K562 (cell line): ENCODE measurements around the gene FCER2. TPM values are rescaled to one million over a fixed set of nuclear protein-coding genes. Genes with fewer than 3 reads are reported as not detected.

Experiments used
- ADNP ChIP-seq: fragments of 200-800 bp; sonication (Bioruptor generic); IDR thresholded peaks from 2 replicates; pipeline ENCODE4 v1.6.1; 2016; ENCODE audit warnings: missing genetic modification characterization, missing compliant biosample characterization
- ATF1 ChIP-seq, 2 experiments: fragments of 450-650 bp in 1 of 2; IDR thresholded peaks; 2 replicates each; pipeline ENCODE4 v1.6.1; 2016; ENCODE audit warnings: missing compliant biosample characterization in 1 of 2, missing genetic modification characterization in 1 of 2
- CHAMP1 ChIP-seq: fragments of 450-650 bp; IDR thresholded peaks from 2 replicates; pipeline ENCODE4 v1.6.1; 2016; ENCODE audit warnings: mild to moderate bottlenecking
- CREB1 ChIP-seq, 2 experiments: sonication (generic) in 1 of 2; formaldehyde crosslinking in 1 of 2; IDR thresholded peaks; 2 replicates each; pipeline versions ENCODE4 v1.6.1 to v1.8.0; 2012 to 2022; ENCODE audit warnings: inconsistent platforms in 1 of 2, mild to moderate bottlenecking in 1 of 2, missing genetic modification reagents in 1 of 2, moderate library complexity in 1 of 2
- GTF2A2 ChIP-seq: IDR thresholded peaks from 2 replicates; pipeline ENCODE4 v1.6.1; 2016; ENCODE audit warnings: mild to moderate bottlenecking, missing genetic modification characterization, missing compliant biosample characterization
- JUN ChIP-seq, 2 experiments: sonication (generic) in 1 of 2; formaldehyde crosslinking in 1 of 2; IDR thresholded peaks; 2 replicates each; pipeline versions ENCODE4 v1.6.1 to v1.8.0; 2012 to 2022; ENCODE audit warnings: borderline replicate concordance in 2 of 2, mild to moderate bottlenecking in 2 of 2, improper control_type of control experiment in 1 of 2, low read depth in 1 of 2, low read length in 1 of 2, missing genetic modification reagents in 1 of 2
- MEF2D ChIP-seq: conservative IDR thresholded peaks from 2 replicates; pipeline ENCODE4 v1.6.1; 2016; ENCODE audit warnings: low read depth, missing genetic modification characterization, missing compliant biosample characterization
- NFATC3 ChIP-seq: fragments of 450-650 bp; IDR thresholded peaks from 2 replicates; pipeline ENCODE4 v1.6.1; 2017; ENCODE audit warnings: mild to moderate bottlenecking
- PHTF2 ChIP-seq: fragments of 250-450 bp; sonication (Bioruptor Pico); IDR thresholded peaks from 2 replicates; pipeline ENCODE4 v1.5.0; 2021; ENCODE audit warnings: mild to moderate bottlenecking
- SIN3B ChIP-seq: fragments of 450-650 bp; IDR thresholded peaks from 2 replicates; pipeline ENCODE4 v1.6.1; 2017; ENCODE audit warnings: low read depth, mild to moderate bottlenecking, moderate library complexity
- SMARCA4 ChIP-seq: fragments of 450-650 bp; IDR thresholded peaks from 2 replicates; pipeline ENCODE4 v1.6.1; 2016
- STAT5B ChIP-seq: fragments of 250-450 bp; sonication (Bioruptor Pico); IDR thresholded peaks from 2 replicates; pipeline ENCODE4 v1.8.0; 2021; ENCODE audit warnings: mild to moderate bottlenecking, inconsistent platforms
- TOE1 ChIP-seq, 2 experiments: fragments of 450-650 bp in 1 of 2; sonication (generic) in 1 of 2; formaldehyde crosslinking in 1 of 2; IDR thresholded peaks; 2 replicates each; pipeline versions ENCODE4 v1.7.1 to v1.8.0; 2016 to 2022; ENCODE audit warnings: borderline replicate concordance in 2 of 2, mild to moderate bottlenecking in 2 of 2, antibody characterized with exemption in 1 of 2, inconsistent platforms in 1 of 2, low read depth in 1 of 2, missing genetic modification reagents in 1 of 2, moderate library complexity in 1 of 2
- ZNF766 ChIP-seq: fragments of 200-800 bp; sonication (Bioruptor generic); conservative IDR thresholded peaks from 2 replicates; pipeline ENCODE4 v1.6.1; 2016; ENCODE audit warnings: missing genetic modification characterization, missing compliant biosample characterization
- polyA plus RNA-seq, 8 experiments: library from polyadenylated mRNA; depleted of rRNA in 4 of 8; stranded (reverse) in 5 of 8; unstranded in 3 of 8; fragments of >200 nt; fragmentation: Nextera tagmentation in 2 of 8; fragmentation: Illumina TruSeq in 1 of 8; extraction: Ambion mirVana in 2 of 8; extraction: Trizol in 1 of 8; gene quantifications; 2 replicates each; pipeline versions ENCODE4 v1.2.1 to v1.2.3, GENCODE V29; 2011 to 2014; ENCODE audit warnings: inconsistent platforms in 1 of 8, missing spikeins in 1 of 8
- total RNA-seq, 7 experiments: library from RNA; depleted of rRNA in 6 of 7; stranded (reverse); fragments of >200 nt in 6 of 7; fragmentation: Illumina TruSeq in 2 of 7; extraction: Trizol in 2 of 7; gene quantifications; 2 replicates each; pipeline versions ENCODE4 v1.2.1 to v1.2.3, GENCODE V29; 2011 to 2021; ENCODE audit warnings: low replicate concordance in 1 of 7
- TF ChIP-seq, protein P1 (sequence below), 2 experiments: fragments of 450-650 bp; IDR thresholded peaks; 2 replicates each; pipeline ENCODE4 v1.6.1; 2018; ENCODE audit warnings: mild to moderate bottlenecking in 2 of 2, low read depth in 1 of 2; ENCODE audit not compliant: partially characterized antibody in 2 of 2

Gene FCER2
- total and polyA plus RNA-seq, 9 of the 15 experiments (the other 6 are each of a cell fraction or from before 2014, with no cell fraction given) = 0.11 TPM; not detected in 8

- no peak for TF ChIP-seq CHAMP1
- no peak for TF ChIP-seq SIN3B
- TF ChIP-seq ADNP = no peak; the same call in 1 of the 2 replicates
- TF ChIP-seq PHTF2 (CRISPR knock-in tag) = no peak
- no peak for TF ChIP-seq JUN (IDR thresholded peaks at IDR 0.05; ENCODE audit: borderline replicate concordance, low read depth, low read length)
- TF ChIP-seq JUN (CRISPR knock-in tag; IDR thresholded peaks at IDR 0.05; ENCODE audit: borderline replicate concordance) = no peak
- peak; percentile 81; the same call in 1 of the 2 replicates for TF ChIP-seq SMARCA4
- TF ChIP-seq ZNF766 = peak; percentile 74; the same call in 1 of the 2 replicates
- TF ChIP-seq ATF1 (CRISPR knock-in tag; IDR thresholded peaks at IDR 0.05) = no peak
- TF ChIP-seq ATF1 (tag; IDR thresholded peaks at IDR 0.05) = peak; percentile 81
- TF ChIP-seq, protein P1, sequence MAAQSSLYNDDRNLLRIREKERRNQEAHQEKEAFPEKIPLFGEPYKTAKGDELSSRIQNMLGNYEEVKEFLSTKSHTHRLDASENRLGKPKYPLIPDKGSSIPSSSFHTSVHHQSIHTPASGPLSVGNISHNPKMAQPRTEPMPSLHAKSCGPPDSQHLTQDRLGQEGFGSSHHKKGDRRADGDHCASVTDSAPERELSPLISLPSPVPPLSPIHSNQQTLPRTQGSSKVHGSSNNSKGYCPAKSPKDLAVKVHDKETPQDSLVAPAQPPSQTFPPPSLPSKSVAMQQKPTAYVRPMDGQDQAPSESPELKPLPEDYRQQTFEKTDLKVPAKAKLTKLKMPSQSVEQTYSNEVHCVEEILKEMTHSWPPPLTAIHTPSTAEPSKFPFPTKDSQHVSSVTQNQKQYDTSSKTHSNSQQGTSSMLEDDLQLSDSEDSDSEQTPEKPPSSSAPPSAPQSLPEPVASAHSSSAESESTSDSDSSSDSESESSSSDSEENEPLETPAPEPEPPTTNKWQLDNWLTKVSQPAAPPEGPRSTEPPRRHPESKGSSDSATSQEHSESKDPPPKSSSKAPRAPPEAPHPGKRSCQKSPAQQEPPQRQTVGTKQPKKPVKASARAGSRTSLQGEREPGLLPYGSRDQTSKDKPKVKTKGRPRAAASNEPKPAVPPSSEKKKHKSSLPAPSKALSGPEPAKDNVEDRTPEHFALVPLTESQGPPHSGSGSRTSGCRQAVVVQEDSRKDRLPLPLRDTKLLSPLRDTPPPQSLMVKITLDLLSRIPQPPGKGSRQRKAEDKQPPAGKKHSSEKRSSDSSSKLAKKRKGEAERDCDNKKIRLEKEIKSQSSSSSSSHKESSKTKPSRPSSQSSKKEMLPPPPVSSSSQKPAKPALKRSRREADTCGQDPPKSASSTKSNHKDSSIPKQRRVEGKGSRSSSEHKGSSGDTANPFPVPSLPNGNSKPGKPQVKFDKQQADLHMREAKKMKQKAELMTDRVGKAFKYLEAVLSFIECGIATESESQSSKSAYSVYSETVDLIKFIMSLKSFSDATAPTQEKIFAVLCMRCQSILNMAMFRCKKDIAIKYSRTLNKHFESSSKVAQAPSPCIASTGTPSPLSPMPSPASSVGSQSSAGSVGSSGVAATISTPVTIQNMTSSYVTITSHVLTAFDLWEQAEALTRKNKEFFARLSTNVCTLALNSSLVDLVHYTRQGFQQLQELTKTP (IDR thresholded peaks at IDR 0.05; ENCODE audit: low read depth in 1 of 2, partially characterized antibody in 2 of 2) = peak in 1 of 2 experiments; percentile 56
- TF ChIP-seq MEF2D (tag) = peak; percentile 71; the same call in 1 of the 2 replicates
- no peak for TF ChIP-seq STAT5B
- TF ChIP-seq GTF2A2 = no peak
- TF ChIP-seq NFATC3 = no peak
- no peak for TF ChIP-seq CREB1 (IDR thresholded peaks at IDR 0.05)
- peak; percentile 38; the same call in 1 of the 2 replicates for TF ChIP-seq CREB1 (CRISPR knock-in tag; IDR thresholded peaks at IDR 0.05)
- no peak; the same call in 1 of the 2 replicates for TF ChIP-seq TOE1 (IDR thresholded peaks at IDR 0.05; ENCODE audit: borderline replicate concordance)
- no peak for TF ChIP-seq TOE1 (CRISPR knock-in tag; IDR thresholded peaks at IDR 0.05; ENCODE audit: borderline replicate concordance, low read depth)
These were observed 49.8 kb downstream of the FCER2 start (continued) for GRCh38 chr19:7652061-7652641.
